GM10266 (cell line): ENCODE data around the gene SLTM.

Experiments
- DNase-seq: peaks from one replicate; pipeline ENCODE4 v3.0.0; 2012; ENCODE audit errors: extremely low spot score
- CTCF ChIP-seq: IDR thresholded peaks from 2 replicates; pipeline ENCODE4 v1.5.1; 2012; ENCODE audit warnings: mild to moderate bottlenecking, low read depth; ENCODE audit not compliant: control insufficient read depth, insufficient read depth; ENCODE audit errors: missing control alignments

Gene SLTM

GRCh38 chr15:58966698-58967097 is 33.2 kb upstream of the SLTM start:
- DNase-seq, result no peak
- no peak for TF ChIP-seq CTCF

- TF ChIP-seq CTCF, result no peak
- DNase-seq, result no peak
These were observed 29.4 kb upstream of the SLTM start for GRCh38 chr15:58962662-58963565.

GRCh38 chr15:58962136-58962535 is 28.7 kb upstream of the SLTM start:
- no peak for DNase-seq
- no peak for TF ChIP-seq CTCF

- no peak for DNase-seq
These were observed 25.3 kb upstream of the SLTM start for GRCh38 chr15:58958811-58959210.

GRCh38 chr15:58957101-58957973 is 23.9 kb upstream of the SLTM start:
- TF ChIP-seq CTCF, result peak; percentile 76
- DNase-seq, result peak; percentile 37

More at GRCh38 chr15:58958811-58959210, 25.3 kb upstream of the SLTM start:
- TF ChIP-seq CTCF, result no peak

- DNase-seq, result no peak
- no peak for TF ChIP-seq CTCF
These were observed 19.3 kb upstream of the SLTM start for GRCh38 chr15:58952751-58953150.

GRCh38 chr15:58951388-58952007 is 18.0 kb upstream of the SLTM start:
- no peak for TF ChIP-seq CTCF
- DNase-seq, result no peak
